Cardiac fibroblast (primary cell): ENCODE results near the gene SERAC1.
A peak's percentile ranks its signal among the peaks of the same experiment; 100 is the strongest.
"Not testable (repeated sequence)": the region's sequence is repeated elsewhere in the genome, so short reads cannot be mapped to it uniquely, and the experiment has no call there.

Experiments
- DNase-seq, 2 donors: peaks; one replicate each; pipeline versions ENCODE4 v3.0.0 to v3.0.0-alpha.2; 2010; ENCODE audit warnings: low read depth in 2 of 2
- H3K4me3 ChIP-seq, 2 donors: replicated peaks in 1 of 2; 1 replicate in 1 of 2; 2 replicates in 1 of 2; pipeline ENCODE4 v1.5.1; 2011; ENCODE audit warnings: low read depth in 2 of 2, low read length in 2 of 2, mild to moderate bottlenecking in 2 of 2, moderate library complexity in 1 of 2
- CTCF ChIP-seq: IDR thresholded peaks from one replicate; pipeline ENCODE4 v1.5.1; 2011; ENCODE audit warnings: low read depth, mild to moderate bottlenecking, low read length, inconsistent platforms

The SERAC1 gene

DNA sequence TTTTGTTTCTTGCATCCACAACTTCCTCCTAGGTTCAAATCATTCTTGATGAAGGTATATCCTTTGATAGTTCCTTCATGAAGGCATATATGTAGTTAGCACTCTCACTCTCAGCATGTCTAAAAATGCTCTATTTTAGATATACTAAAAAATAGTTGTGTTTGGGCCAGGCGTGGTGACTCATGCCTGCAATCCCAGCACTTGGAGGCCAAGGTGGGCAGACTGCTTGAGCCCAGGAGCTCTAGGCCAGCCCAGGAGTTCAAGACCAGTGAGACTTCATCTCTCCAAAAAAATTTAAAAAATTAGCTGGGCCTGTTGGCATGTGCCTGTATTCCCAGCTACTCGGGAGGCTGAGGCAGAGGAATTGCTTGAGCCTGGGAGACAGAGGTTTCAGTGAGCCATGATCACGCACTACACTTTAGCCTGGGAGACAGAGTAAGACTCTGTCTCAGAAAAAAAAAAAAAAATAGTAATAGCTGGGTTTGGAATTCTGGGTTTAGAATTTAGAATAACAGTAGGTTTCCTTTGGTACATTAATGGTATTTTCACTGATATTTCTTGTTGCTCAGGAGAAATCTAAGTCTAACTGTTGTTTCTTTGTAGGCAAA, 7.0 kb downstream of the SERAC1 start:
- H3K4me3 ChIP-seq, result no peak overlapping the region
- TF ChIP-seq CTCF, result no peak
- peak; percentile 48 to 60 for DNase-seq

- no peak for DNase-seq
- no peak for TF ChIP-seq CTCF
- no peak overlapping the region for H3K4me3 ChIP-seq
Observed at GRCh38 chr6:158158748-158159147, 9.3 kb downstream of the SERAC1 start.

- H3K4me3 ChIP-seq, result no peak overlapping the region
- no peak for DNase-seq
- no peak for TF ChIP-seq CTCF
Observed at GRCh38 chr6:158158123-158158522, 9.9 kb downstream of the SERAC1 start.

- DNase-seq, result no peak
- TF ChIP-seq CTCF, result no peak
- H3K4me3 ChIP-seq, result no peak overlapping the region
Observed at GRCh38 chr6:158157064-158157764, 10.8 kb downstream of the SERAC1 start.

DNA sequence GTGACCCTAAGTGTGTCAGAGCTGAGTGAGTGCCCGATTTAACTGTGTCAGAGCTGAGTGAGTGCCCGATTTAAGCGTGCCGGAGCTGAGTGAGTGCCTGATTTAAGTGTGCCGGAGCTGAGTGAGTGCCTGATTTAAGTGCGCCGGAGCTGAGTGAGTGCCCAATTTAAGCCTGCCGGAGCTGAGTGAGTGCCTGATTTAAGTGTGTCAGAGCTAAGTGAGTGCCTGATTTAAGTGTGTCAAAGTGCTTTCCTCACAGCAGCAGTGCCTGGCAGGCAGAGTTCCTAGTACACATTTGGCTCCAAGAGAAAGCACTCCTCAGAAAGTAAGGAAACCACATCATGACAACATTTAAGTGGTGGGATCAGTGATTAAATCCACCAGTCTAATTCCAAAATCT, 13.2 kb downstream of the SERAC1 start:
- no peak overlapping the region for H3K4me3 ChIP-seq
- TF ChIP-seq CTCF, result no peak
- DNase-seq, result no peak

DNA sequence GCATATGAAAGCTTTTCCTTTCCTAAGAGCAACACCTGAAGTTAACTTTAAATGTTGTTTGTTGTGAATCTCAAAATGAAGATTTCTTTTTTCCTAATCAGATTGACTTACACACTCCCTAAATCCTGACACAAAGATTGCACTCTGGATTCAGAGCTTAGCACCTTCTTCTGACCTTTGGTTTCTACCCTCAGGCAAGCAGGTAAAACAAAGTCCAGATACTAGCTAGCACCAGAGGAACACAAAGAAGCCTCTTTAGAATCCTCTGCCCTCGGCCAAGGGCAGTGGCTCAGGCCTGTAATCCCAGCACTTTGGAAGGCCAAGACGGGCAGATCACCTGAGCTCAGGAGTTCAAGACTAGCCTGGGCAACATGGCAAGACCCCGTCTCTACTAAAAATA, 14.5 kb downstream of the SERAC1 start:
- no peak for TF ChIP-seq CTCF
- H3K4me3 ChIP-seq, result no peak overlapping the region
- no peak for DNase-seq

DNA sequence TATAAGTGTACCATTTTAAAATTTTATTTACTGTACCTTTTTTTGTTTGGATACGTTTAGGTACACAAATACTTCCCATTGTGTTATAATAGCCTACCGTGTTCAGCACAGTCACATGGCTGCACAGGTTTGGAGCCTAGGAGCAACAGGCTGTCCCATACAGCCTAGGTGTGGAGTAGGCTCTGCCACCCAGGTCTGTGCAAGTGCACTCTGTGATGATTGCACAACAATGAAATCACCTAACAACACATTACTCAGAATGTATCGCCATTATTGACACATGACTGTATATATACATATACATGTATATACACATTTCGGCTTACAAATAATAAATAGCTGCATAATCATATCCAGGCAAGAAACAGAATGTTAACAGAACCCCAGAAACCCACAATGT, 15.4 kb downstream of the SERAC1 start:
- H3K4me3 ChIP-seq, result no peak overlapping the region
- no peak for TF ChIP-seq CTCF
- no peak for DNase-seq

GRCh38 chr6:158152025-158152424, 16.0 kb downstream of the SERAC1 start:
- not testable (repeated sequence) for DNase-seq, H3K4me3 ChIP-seq
